SJSA1 (cell line): Measurements from ENCODE around the gene PDE7B. TPM values are rescaled to one million over a fixed set of nuclear protein-coding genes. Genes with fewer than 3 reads are reported as not detected.

ENCODE experiments used
- DNase-seq, 2 experiments: peaks; one replicate each; pipeline ENCODE4 v3.0.0-alpha.2; 2015 to 2020; ENCODE audit warnings: low spot score in 2 of 2, low read depth in 1 of 2
- H3K27ac ChIP-seq: fragments of 250-450 bp; sonication (Bioruptor Pico); 2 replicates; pipeline ENCODE4 v1.5.1; 2020; ENCODE audit warnings: mild to moderate bottlenecking, moderate library complexity
- H3K27me3 ChIP-seq: fragments of 250-450 bp; sonication (Bioruptor Pico); replicated peaks from 2 replicates; pipeline ENCODE4 v1.5.1; 2020; ENCODE audit warnings: mild to moderate bottlenecking, moderate library complexity
- H3K36me3 ChIP-seq: fragments of 250-450 bp; sonication (Bioruptor Pico); 2 replicates; pipeline ENCODE4 v1.5.1; 2020; ENCODE audit warnings: mild to moderate bottlenecking
- H3K4me1 ChIP-seq: fragments of 250-450 bp; sonication (Bioruptor Pico); replicated peaks from 2 replicates; pipeline ENCODE4 v1.6.1; 2021; ENCODE audit warnings: mild to moderate bottlenecking
- H3K4me3 ChIP-seq: fragments of 250-450 bp; sonication (Bioruptor Pico); 2 replicates; pipeline ENCODE4 v1.5.1; 2020; ENCODE audit warnings: mild to moderate bottlenecking
- H3K9me3 ChIP-seq: fragments of 250-450 bp; sonication (Bioruptor Pico); replicated peaks from 2 replicates; pipeline ENCODE4 v1.5.1; 2020; ENCODE audit warnings: mild to moderate bottlenecking
- total RNA-seq: library from RNA; depleted of rRNA; stranded (reverse); fragments of >200 nt; shearing (Covaris generic); gene quantifications from 2 replicates; pipeline ENCODE4 v1.2.3, GENCODE V29; 2014

The PDE7B gene
- total RNA-seq, 1 experiment from 2014 or later: not detected

DNA sequence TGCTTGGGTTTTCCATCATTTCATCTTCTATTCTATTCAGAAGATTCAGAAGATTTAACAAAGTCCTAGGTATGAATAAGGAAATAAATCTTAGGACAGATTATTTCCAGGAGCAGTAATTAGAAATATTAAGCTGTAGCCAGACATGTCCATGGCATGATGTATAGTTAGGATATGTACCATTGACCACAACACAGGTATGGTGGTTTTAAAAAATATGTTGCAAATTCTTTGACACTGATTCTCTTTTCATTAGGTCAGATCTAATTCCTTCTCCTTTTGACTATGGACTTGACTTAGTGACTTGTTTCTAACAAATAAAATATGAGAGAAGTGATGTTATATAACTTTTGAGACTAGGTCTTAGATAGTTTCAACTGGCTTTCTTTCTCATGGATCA, 23.5 kb upstream of the PDE7B start:
- Histone ChIP-seq H3K27me3 (no peaks in the 10 kb centered on the region), H3K4me1 (no peaks in the 10 kb centered on the region), H3K4me3 (no peak overlapping the region), H3K9me3 (no peaks in the 10 kb centered on the region), H3K36me3 (no peaks in the 10 kb centered on the region), H3K27ac (no peak overlapping the region)
- DNase-seq: no peak

DNA sequence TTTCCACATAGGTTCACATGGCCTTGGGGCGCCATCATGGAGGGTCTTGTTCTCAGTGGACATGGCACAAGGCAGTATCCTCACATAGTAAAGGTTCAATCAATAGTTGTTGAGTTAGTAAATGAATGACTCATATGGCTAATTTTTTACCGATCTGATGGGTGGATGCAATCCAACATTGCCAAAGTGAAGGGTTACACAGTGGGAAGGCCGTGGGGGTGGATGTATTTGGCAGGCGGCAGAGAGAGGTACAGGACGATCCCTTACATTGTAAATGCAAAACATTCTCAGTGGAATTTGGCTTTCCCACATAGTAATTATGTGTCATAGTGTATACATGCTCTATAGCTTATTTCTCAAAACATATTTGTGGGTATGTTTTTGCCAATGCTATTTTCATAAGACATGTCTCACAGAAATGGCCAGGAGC, 21.0 kb upstream of the PDE7B start:
- Histone ChIP-seq H3K4me1 (no peaks in the 10 kb centered on the region), H3K27ac (no peak overlapping the region), H3K9me3 (no peaks in the 10 kb centered on the region), H3K27me3 (no peaks in the 10 kb centered on the region), H3K4me3 (no peak overlapping the region), H3K36me3 (no peaks in the 10 kb centered on the region)
- DNase-seq: no peak

DNA sequence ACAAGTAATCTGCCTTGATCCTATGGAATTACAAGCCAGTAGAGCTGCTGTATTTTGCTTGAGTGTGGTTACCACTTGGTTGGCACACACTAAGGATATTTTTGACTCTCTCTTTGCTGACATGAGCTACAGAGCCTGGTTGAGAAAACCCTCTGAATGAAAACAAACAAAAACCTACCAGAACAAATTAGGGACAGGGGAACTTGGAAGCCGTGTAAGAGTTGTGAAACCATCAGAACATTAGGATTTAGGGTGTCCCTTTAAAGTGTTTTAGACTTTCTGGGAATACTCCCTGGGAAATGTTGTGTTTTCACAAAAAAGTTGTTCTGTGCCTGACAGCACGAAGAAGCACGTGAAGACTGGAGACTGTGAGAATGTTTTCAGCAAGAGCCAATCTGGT, 20.5 kb upstream of the PDE7B start:
- no peaks in the 10 kb centered on the region for H3K27me3 ChIP-seq
- no peak for DNase-seq
- no peak overlapping the region for H3K27ac ChIP-seq
- H3K4me1 ChIP-seq: no peaks in the 10 kb centered on the region
- H3K9me3 ChIP-seq: no peaks in the 10 kb centered on the region
- no peaks in the 10 kb centered on the region for H3K36me3 ChIP-seq
- no peak overlapping the region for H3K4me3 ChIP-seq

GRCh38 chr6:135832166-135832565, 19.3 kb upstream of the PDE7B start:
- DNase-seq: no peak
- Histone ChIP-seq H3K27me3 (no peaks in the 10 kb centered on the region), H3K27ac (no peak overlapping the region), H3K36me3 (no peaks in the 10 kb centered on the region), H3K4me3 (no peak overlapping the region), H3K4me1 (no peaks in the 10 kb centered on the region), H3K9me3 (no peaks in the 10 kb centered on the region)

GRCh38 chr6:135833771-135834170, 17.7 kb upstream of the PDE7B start:
- DNase-seq: no peak
- Histone ChIP-seq H3K27ac (no peak overlapping the region), H3K36me3 (no peaks in the 10 kb centered on the region), H3K4me1 (no peaks in the 10 kb centered on the region), H3K27me3 (no peaks in the 10 kb centered on the region), H3K9me3 (no peaks in the 10 kb centered on the region), H3K4me3 (no peak overlapping the region)

DNA sequence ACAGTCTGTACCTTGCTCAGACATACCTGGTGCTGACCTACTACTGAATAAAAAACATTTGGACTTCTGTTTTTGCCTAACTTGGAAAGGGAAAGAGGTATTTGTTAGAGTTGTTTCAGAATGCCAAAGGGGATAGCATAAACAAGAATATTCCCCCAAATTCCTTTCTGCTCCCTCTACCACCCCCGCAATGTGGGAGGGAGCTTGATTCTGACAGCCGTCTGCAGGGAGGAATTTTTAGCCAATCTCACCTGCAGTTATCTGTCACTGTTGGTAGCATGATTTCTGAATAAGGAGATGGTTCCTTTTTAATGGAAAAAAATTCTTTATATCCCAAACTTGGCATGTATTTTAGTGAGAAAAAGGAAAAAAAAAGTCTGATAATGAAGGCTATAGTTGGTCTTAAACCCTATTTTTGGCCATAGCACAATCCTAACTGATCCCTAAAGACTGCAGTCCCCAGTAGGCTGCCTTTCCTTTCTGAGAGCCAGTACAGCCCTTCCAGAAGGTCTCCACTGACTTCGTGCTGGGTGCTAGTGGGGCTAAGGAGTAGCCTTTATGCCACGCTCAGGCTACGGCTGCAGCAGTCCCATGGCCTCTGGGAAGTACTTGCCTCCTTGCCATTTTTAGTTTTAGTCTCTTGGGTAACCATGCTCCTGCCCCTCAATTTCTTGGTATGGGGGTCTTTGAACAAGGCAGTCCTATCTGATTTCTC, 13.6 kb upstream of the PDE7B start:
- Histone ChIP-seq H3K4me3 (no peak overlapping the region), H3K36me3 (no peaks in the 10 kb centered on the region), H3K4me1 (no peaks in the 10 kb centered on the region), H3K27me3 (no peaks in the 10 kb centered on the region), H3K9me3 (no peaks in the 10 kb centered on the region), H3K27ac (no peak overlapping the region)
- no peak for DNase-seq

- Histone ChIP-seq H3K27ac (no peak overlapping the region), H3K4me1 (no peaks in the 10 kb centered on the region), H3K9me3 (no peaks in the 10 kb centered on the region), H3K4me3 (no peak overlapping the region), H3K36me3 (no peaks in the 10 kb centered on the region), H3K27me3 (no peaks in the 10 kb centered on the region)
- DNase-seq: no peak
Observed at GRCh38 chr6:135839121-135839520, 12.4 kb upstream of the PDE7B start.

DNA sequence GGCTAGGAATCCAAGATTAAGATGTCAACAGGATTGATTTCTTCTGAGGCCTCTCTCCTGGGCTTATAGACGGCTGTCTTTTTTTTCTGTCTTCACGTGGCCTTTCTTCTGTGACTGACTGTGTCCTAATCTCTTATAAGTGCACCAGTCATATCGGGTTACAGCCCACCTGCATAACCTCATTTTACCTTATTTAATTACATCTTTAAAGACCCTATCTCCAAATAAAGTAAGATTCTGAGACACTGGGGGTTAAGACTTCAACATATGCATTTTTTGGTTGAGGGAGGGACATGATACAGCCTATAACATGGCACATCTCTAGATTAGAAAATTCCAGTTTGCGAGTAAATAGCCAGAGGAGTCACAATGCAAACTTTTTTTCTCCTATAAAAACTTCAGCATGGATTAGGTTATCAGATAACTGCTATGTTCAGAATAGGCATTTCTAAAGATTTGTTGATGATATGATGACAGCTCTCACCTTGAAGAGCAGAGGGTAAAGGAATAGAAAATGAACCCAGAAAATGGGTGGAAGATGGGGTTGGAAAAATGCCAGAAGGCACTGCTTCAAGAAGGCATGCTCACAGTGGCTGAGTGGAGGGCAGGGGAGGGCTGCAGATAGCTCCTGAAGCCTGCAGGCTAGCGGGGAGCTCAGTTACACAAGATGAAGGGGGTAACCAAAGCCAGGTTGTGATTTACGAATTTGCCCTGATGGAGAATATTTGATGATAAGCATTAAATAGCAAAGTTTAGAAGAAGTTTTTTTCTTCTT, 8.7 kb upstream of the PDE7B start:
- H3K27me3 ChIP-seq: no peaks in the 10 kb centered on the region
- no peaks in the 10 kb centered on the region for H3K36me3 ChIP-seq
- no peak overlapping the region for H3K4me3 ChIP-seq
- H3K27ac ChIP-seq: no peak overlapping the region
- no peak for DNase-seq
- no peaks in the 10 kb centered on the region for H3K9me3 ChIP-seq
- no peaks in the 10 kb centered on the region for H3K4me1 ChIP-seq

DNA sequence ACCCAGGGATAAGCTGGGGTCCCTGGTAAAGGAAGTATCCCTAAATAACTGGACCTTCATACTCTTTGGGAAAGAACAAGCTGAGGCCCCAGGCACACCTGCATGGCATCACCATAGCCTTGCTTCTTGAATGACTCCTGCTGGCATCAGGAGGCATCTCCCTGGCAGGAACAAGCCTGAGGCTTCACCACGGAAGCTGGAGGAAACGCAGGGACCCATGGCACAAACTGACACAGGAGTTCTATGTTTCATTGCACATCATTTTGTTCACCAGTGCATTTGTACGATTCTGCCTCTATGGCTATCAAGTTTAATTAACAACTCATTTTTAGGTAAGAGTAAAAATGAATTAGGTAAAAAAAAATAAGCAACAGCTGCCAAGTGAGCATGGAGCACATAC, 619 bp upstream of the PDE7B start:
- Histone ChIP-seq H3K4me3 (no peak overlapping the region), H3K27me3 (peaks cover 3% of the 10 kb centered on the region; the same call in 1 of the 2 replicates), H3K9me3 (no peaks in the 10 kb centered on the region), H3K27ac (no peak overlapping the region), H3K36me3 (no peaks in the 10 kb centered on the region), H3K4me1 (peaks cover 8% of the 10 kb centered on the region)
- no peak for DNase-seq

- Histone ChIP-seq H3K27me3 (peaks cover 3% of the 10 kb centered on the region; the same call in 1 of the 2 replicates), H3K36me3 (no peaks in the 10 kb centered on the region), H3K4me3 (no peak overlapping the region), H3K27ac (no peak overlapping the region), H3K4me1 (peaks cover 8% of the 10 kb centered on the region), H3K9me3 (no peaks in the 10 kb centered on the region)
- DNase-seq: no peak
Observed at GRCh38 chr6:135852746-135853145, 1.2 kb downstream of the PDE7B start.

DNA sequence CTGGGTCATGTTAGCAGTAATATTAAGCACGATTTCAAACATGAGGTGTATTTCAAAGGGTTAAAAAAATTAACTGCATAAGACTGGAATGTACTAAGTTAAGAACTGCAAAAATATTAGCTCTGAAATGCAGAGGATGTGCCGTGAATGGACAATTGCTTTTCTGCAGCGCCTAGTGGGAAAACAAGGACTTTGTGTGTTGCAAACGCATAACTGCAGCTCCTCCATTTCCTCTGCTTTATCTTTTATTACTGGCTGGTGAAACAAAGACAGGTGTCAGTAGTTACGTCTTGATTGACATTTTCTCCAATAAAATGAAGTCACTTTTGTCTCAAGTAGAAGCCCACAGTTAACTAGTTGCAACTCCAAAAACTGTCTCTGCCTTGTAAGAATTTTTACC, 1.7 kb downstream of the PDE7B start:
- Histone ChIP-seq H3K9me3 (no peaks in the 10 kb centered on the region), H3K27me3 (peaks cover 3% of the 10 kb centered on the region; the same call in 1 of the 2 replicates), H3K36me3 (no peaks in the 10 kb centered on the region), H3K4me3 (no peak overlapping the region), H3K27ac (no peak overlapping the region), H3K4me1 (peaks cover 8% of the 10 kb centered on the region)
- DNase-seq: no peak

- no peak overlapping the region for H3K4me3 ChIP-seq
- no peaks in the 10 kb centered on the region for H3K9me3 ChIP-seq
- H3K36me3 ChIP-seq: no peaks in the 10 kb centered on the region
- no peak overlapping the region for H3K27ac ChIP-seq
- H3K27me3 ChIP-seq: peaks cover 3% of the 10 kb centered on the region; the same call in 1 of the 2 replicates
- peaks cover 8% of the 10 kb centered on the region for H3K4me1 ChIP-seq
- DNase-seq: no peak
Observed at GRCh38 chr6:135853986-135854385, 2.5 kb downstream of the PDE7B start.

DNA sequence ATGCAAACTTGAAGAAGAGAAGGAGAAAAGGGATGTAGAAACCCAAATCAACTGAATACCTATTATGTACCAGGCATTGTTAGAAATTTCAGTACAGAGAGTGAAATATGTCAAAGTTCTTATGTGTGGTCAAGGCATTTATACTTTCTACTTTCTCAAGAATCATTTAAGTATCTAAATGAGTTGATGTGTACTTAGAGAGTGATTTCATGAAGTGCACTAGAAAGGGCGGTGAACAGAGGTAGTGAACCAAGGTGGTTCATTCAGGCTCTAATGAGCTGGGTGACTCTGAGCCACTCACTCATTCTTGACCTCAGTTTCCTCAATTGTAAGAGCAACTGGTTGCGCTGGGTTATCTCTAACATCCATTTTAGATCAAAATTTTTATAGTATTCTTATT, 3.3 kb downstream of the PDE7B start:
- no peak for DNase-seq
- Histone ChIP-seq H3K9me3 (no peaks in the 10 kb centered on the region), H3K36me3 (no peaks in the 10 kb centered on the region), H3K4me3 (no peak overlapping the region), H3K27ac (no peak overlapping the region), H3K27me3 (peaks cover 3% of the 10 kb centered on the region; the same call in 1 of the 2 replicates), H3K4me1 (peaks cover 8% of the 10 kb centered on the region)

- Histone ChIP-seq H3K4me1 (no peaks in the 10 kb centered on the region), H3K36me3 (no peaks in the 10 kb centered on the region)
Observed at GRCh38 chr6:135858931-135859330, 7.4 kb downstream of the PDE7B start.

More at GRCh38 chr6:135858931-135859330, 7.4 kb downstream of the PDE7B start:
- no peak for DNase-seq
- Histone ChIP-seq H3K4me3 (no peak overlapping the region), H3K27me3 (no peaks in the 10 kb centered on the region), H3K9me3 (no peaks in the 10 kb centered on the region), H3K27ac (no peak overlapping the region)
